Smooth muscle cell (in vitro differentiated cells): ENCODE data around the gene GLG1. TPM values are rescaled to one million over a fixed set of nuclear protein-coding genes. Genes with fewer than 3 reads are reported as not detected.

Experiments
- DNase-seq: peaks from one replicate; lab custom pipeline; 2025; ENCODE audit not compliant: unreplicated experiment; lab: John Stamatoyannopoulos, UW
- H2AFZ ChIP-seq: fragments of 200-600 bp; sonication (generic); 2 replicates; pipeline ENCODE4 v1.6.0; 2016; ENCODE audit warnings: antibody characterized with exemption, low read depth, mild to moderate bottlenecking
- H3F3A ChIP-seq: fragments of 200-600 bp; sonication (generic); 2 replicates; pipeline ENCODE4 v1.6.0; 2017; ENCODE audit warnings: antibody characterized with exemption, low read depth
- H3K27ac ChIP-seq: fragments of 200-600 bp; sonication (generic); 2 replicates; pipeline ENCODE4 v1.5.1; 2016; ENCODE audit warnings: low read depth, mild to moderate bottlenecking
- H3K27me3 ChIP-seq: fragments of 200-600 bp; sonication (generic); 2 replicates; pipeline ENCODE4 v1.6.1; 2016; ENCODE audit warnings: low read depth, mild to moderate bottlenecking
- H3K36me3 ChIP-seq: fragments of 200-600 bp; sonication (generic); 2 replicates; pipeline ENCODE4 v1.5.1; 2016; ENCODE audit warnings: low read depth
- H3K4me1 ChIP-seq: fragments of 200-600 bp; sonication (generic); 2 replicates; pipeline ENCODE4 v1.5.1; 2016; ENCODE audit warnings: low read depth
- H3K4me2 ChIP-seq: fragments of 200-600 bp; sonication (generic); 2 replicates; pipeline ENCODE4 v1.6.0; 2016; ENCODE audit warnings: mild to moderate bottlenecking
- H3K4me3 ChIP-seq: fragments of 200-600 bp; sonication (generic); 2 replicates; pipeline ENCODE4 v1.5.1; 2016; ENCODE audit warnings: mild to moderate bottlenecking
- H3K79me2 ChIP-seq: fragments of 200-600 bp; sonication (generic); 2 replicates; pipeline ENCODE4 v1.6.0; 2016; ENCODE audit warnings: low read depth, mild to moderate bottlenecking
- H3K9ac ChIP-seq: fragments of 200-600 bp; sonication (generic); 2 replicates; pipeline ENCODE4 v1.6.0; 2016; ENCODE audit warnings: low read depth
- H3K9me3 ChIP-seq: fragments of 200-600 bp; sonication (generic); replicated peaks from 2 replicates; pipeline ENCODE4 v1.5.1; 2016; ENCODE audit warnings: low read depth
- H4K20me1 ChIP-seq: fragments of 200-600 bp; sonication (generic); 2 replicates; pipeline ENCODE4 v1.6.0; 2016; ENCODE audit warnings: low read depth
- WGBS: methylation state at CpG from one replicate; pipeline ENCODE4 v1.1.7; 2016; ENCODE audit warnings: low lambda C conversion rate; 5-methylcytosine and 5-hydroxymethylcytosine counted together
- polyA plus RNA-seq: library from polyadenylated mRNA; unstranded; fragments of >200 nt; fragmentation: Nextera tagmentation; extraction: Ambion mirVana; gene quantifications from 2 replicates; pipeline ENCODE4 v1.2.1, GENCODE V29; 2016
- total RNA-seq: library from RNA; depleted of rRNA; stranded (reverse); fragments of >200 nt; gene quantifications from 2 replicates; pipeline ENCODE4 v1.2.3, GENCODE V29; 2014
- TF ChIP-seq, protein P1 (sequence below): fragments of 200-600 bp; sonication (generic); IDR thresholded peaks from 2 replicates; pipeline ENCODE4 v1.5.1; 2017; ENCODE audit warnings: borderline replicate concordance, mild to moderate bottlenecking, antibody characterized with exemption; ENCODE audit not compliant: insufficient read depth, poor library complexity, severe bottlenecking

The GLG1 gene
- total and polyA plus RNA-seq, 2 experiments from 2014 or later: 131 to 140 TPM

GRCh38 chr16:74496054-74496453, 110.9 kb downstream of the GLG1 start:
- Histone ChIP-seq H2AFZ (no peak overlapping the region), H3K27ac (no peak overlapping the region), H3K4me1 (no peaks in the 10 kb centered on the region), H3K36me3 (peaks cover 7% of the 10 kb centered on the region), H3K79me2 (peaks cover 6% of the 10 kb centered on the region), H3F3A (no peaks in the 10 kb centered on the region), H3K9ac (no peak overlapping the region), H3K9me3 (no peaks in the 10 kb centered on the region), H3K4me2 (no peak overlapping the region), H4K20me1 (peaks cover 33% of the 10 kb centered on the region), H3K4me3 (no peak overlapping the region), H3K27me3 (no peaks in the 10 kb centered on the region)
- no peak for DNase-seq
- WGBS: 100% methylated on average over 3 of the region's 3 CpGs
- TF ChIP-seq, protein P1, sequence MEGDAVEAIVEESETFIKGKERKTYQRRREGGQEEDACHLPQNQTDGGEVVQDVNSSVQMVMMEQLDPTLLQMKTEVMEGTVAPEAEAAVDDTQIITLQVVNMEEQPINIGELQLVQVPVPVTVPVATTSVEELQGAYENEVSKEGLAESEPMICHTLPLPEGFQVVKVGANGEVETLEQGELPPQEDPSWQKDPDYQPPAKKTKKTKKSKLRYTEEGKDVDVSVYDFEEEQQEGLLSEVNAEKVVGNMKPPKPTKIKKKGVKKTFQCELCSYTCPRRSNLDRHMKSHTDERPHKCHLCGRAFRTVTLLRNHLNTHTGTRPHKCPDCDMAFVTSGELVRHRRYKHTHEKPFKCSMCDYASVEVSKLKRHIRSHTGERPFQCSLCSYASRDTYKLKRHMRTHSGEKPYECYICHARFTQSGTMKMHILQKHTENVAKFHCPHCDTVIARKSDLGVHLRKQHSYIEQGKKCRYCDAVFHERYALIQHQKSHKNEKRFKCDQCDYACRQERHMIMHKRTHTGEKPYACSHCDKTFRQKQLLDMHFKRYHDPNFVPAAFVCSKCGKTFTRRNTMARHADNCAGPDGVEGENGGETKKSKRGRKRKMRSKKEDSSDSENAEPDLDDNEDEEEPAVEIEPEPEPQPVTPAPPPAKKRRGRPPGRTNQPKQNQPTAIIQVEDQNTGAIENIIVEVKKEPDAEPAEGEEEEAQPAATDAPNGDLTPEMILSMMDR: no peak

DNA sequence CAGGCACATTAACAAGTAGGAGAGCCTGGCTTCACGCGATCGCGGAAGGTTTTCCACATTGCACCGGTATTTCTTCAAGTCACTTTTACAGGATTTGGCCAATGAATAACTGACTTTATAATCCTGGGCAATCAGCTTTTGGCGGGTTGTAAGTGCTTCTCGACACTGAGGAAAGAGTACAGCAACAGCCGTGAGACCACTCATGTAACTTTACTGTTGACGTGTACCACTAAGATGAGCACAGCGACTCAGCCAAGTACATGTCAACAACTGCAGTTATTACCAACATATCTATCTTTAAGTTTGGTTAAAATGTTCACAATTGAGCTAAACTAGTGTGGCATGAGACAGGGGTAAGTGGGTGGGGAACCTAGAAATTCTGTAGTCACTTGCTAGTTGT, 113.9 kb downstream of the GLG1 start:
- H3K27ac ChIP-seq: no peak overlapping the region

DNA sequence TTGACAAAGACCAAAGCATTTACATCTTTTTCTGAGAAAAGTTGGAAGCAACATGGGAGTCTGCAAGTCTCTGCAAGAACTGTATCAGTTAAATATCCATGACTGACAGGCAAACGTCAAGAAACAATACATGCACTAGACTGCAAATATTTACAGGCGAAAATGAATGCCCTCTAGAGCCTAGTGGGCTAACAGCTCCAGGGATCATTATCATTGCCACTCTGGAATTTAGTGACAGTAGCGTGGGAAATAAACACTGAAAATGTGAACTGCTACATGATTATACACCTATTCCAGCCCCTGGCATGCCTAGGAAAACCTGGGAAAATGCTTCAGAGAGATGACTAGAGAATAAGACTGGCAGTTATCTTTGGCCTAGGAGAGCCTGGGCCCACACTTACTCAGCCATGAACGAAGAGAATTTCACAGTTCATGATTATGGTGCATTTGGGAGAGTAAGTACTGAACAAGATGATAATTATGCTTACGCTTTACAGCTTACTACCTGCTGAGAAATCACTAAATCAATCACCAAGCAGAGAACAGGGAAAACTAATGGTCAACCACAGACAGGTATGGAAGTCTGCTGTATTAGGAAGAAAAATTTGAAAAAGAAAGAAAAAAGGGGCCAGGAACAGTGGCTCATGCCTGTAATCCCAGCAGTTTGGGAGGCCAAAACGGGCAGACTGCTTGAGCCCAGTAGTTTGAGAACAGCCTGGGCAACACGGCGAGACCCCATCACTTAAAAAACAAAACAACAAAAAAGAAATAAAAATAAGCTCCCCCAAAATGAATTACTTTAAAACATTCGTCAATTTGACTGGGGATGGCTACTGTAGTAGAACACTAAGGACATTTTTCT, 119.0 kb downstream of the GLG1 start:
- no peak overlapping the region for H2AFZ ChIP-seq
- peaks cover 18% of the 10 kb centered on the region for H3K36me3 ChIP-seq
- H3K9ac ChIP-seq: no peak overlapping the region
- H3K4me1 ChIP-seq: peaks cover 4% of the 10 kb centered on the region
- H3F3A ChIP-seq: no peaks in the 10 kb centered on the region
- H3K9me3 ChIP-seq: no peaks in the 10 kb centered on the region
- 85% methylated on average over 9 of the region's 9 CpGs for WGBS
- H3K27ac ChIP-seq: no peak overlapping the region
- no peaks in the 10 kb centered on the region for H3K79me2 ChIP-seq
- H4K20me1 ChIP-seq: peaks cover 45% of the 10 kb centered on the region
- H3K27me3 ChIP-seq: no peaks in the 10 kb centered on the region
- H3K4me3 ChIP-seq: no peak overlapping the region
- no peak for DNase-seq
- no peak overlapping the region for H3K4me2 ChIP-seq
- TF ChIP-seq, protein P1: no peak

More for the DNA sequence above, 113.9 kb downstream of the GLG1 start:
- TF ChIP-seq, protein P1: no peak
- Histone ChIP-seq H4K20me1 (peaks cover 21% of the 10 kb centered on the region), H3K36me3 (peaks cover 17% of the 10 kb centered on the region), H3K4me1 (no peaks in the 10 kb centered on the region), H3K4me3 (no peak overlapping the region), H2AFZ (no peak overlapping the region), H3K79me2 (no peaks in the 10 kb centered on the region), H3K27me3 (no peaks in the 10 kb centered on the region), H3K4me2 (no peak overlapping the region), H3K9me3 (no peaks in the 10 kb centered on the region), H3K9ac (no peak overlapping the region), H3F3A (no peaks in the 10 kb centered on the region)
- 97% methylated on average over 10 of the region's 10 CpGs for WGBS
- no peak for DNase-seq

- no peak for DNase-seq
- Histone ChIP-seq H3K27ac (no peak overlapping the region), H3F3A (no peaks in the 10 kb centered on the region), H3K36me3 (peaks cover 14% of the 10 kb centered on the region), H3K27me3 (no peaks in the 10 kb centered on the region), H3K4me1 (peaks cover 4% of the 10 kb centered on the region), H3K4me2 (no peak overlapping the region), H3K9me3 (no peaks in the 10 kb centered on the region), H4K20me1 (peaks cover 55% of the 10 kb centered on the region), H3K79me2 (no peaks in the 10 kb centered on the region), H3K9ac (no peak overlapping the region), H2AFZ (no peak overlapping the region), H3K4me3 (no peak overlapping the region)
- WGBS: 52% methylated on average over 1 of the region's 1 CpG
- TF ChIP-seq, protein P1: no peak
Measured at GRCh38 chr16:74485916-74486315, 121.0 kb downstream of the GLG1 start.
